Activated CD8-positive, alpha-beta memory T cell treated with anti-CD3 and anti-CD28 coated beads, Interleukin-2, amount 50 U/mL, for 24 hours (primary cell): ENCODE data around the gene ST6GALNAC1.

Experiments used
- DNase-seq: peaks from one replicate; pipeline ENCODE4 v3.0.0-alpha.2; 2020; ENCODE audit errors: extremely low read depth

The ST6GALNAC1 gene, protein sequence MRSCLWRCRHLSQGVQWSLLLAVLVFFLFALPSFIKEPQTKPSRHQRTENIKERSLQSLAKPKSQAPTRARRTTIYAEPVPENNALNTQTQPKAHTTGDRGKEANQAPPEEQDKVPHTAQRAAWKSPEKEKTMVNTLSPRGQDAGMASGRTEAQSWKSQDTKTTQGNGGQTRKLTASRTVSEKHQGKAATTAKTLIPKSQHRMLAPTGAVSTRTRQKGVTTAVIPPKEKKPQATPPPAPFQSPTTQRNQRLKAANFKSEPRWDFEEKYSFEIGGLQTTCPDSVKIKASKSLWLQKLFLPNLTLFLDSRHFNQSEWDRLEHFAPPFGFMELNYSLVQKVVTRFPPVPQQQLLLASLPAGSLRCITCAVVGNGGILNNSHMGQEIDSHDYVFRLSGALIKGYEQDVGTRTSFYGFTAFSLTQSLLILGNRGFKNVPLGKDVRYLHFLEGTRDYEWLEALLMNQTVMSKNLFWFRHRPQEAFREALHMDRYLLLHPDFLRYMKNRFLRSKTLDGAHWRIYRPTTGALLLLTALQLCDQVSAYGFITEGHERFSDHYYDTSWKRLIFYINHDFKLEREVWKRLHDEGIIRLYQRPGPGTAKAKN

DNA sequence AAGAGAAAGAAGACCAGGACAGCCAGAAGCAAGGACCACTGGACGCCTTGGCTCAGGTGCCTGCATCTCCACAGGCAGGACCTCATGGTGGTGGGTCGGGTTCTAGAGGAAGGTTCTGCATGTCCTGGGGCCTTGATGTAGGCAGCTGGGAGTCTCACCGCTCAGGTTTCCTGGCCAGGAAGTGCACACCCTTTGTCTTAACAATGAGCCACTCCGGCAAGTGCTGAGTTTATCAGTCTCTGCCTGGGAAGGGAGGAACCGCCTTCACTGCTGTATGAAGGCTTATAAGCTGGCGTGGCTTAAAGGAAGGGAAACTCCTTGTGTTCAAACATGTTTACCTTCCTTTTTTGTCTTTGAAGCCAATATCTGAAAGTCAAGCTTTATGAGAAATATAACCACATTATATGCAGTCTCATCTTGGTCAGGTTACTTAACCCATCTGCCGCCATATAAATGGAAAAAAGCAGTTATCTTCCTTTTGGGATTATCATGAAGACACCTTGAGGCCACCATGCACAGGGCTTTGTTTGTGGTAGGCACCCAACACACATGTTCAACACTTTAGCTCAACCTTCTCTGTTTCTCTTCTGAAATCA lies at the start of gene ST6GALNAC1:
Gene ST6GALNAC1 (minus strand): TSS at position 205 of the 596 bp plus-strand sequence. CDS start 119 bp downstream, at position 86.
- DNase-seq = no peak

DNA sequence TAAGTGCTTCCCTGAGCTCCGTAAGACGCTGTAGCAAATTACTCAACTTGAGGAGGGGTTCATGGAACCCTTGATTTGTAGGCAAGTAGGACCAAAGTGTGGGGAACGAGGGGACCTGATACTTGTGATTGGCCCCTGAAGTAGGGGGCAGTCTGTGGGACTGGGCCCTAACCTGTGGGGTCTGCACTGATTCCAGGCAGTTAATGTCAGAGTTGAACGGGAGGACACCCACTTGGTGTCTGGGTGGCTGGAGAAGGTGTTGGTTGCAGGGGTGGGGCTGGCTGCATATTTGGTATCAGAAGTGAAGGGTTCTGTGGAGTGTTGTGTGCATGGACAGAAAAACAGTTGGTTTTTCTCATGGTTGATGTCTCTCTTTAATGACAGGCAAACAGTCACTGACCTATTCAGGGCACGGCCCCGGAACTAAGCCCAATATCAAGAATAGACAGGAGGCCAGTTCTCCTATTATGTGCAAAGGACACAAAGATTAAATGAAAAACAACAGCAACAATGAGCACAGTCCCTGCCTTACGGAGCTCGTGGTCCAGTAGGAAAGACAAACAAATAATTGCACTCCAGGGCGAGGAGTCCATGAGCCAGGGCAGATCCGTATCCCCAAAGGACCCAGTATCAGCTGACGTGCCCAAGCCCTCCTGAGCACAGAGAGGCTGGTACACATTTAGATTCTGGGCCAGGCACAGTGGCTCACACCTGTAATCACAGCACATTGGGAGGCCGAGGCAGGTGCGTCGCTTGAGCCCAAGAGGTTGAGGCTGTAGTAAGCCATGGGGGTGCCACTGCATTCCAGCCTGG lies 48.0 kb upstream of the ST6GALNAC1 start:
- no peak for DNase-seq

DNA sequence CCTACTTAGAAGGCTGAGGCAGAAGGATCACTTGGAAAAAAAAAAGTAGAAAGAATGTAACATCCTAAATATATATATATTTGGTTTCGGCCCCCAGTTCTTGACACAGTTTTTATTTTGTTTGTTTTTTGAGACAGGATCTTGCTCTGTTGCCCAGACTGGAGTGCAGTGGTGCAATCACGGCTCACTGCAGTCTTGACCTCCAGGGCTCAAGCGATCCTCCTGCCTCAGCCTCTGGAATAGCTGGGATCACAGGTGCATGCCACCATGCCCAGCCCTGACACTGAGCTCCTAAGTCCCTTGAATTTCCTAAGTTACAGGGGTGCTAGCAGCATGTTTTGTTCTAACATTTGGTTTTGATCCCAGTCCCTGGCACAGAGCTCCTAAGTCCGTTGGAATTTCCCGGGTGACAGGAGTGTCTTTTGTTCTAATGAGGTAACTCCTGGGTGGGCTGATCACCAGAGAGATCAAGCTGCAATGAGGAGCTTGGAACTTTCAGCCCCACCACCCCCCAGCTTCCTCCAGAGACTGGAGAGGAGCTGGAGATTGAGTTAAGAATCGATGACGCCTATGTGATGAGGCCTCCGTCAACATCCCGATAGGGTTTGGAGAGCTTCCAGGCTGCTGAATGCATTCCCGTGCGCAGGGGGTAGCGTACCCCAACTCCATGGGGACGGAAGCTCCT lies 47.2 kb upstream of the ST6GALNAC1 start:
- DNase-seq = no peak

DNA sequence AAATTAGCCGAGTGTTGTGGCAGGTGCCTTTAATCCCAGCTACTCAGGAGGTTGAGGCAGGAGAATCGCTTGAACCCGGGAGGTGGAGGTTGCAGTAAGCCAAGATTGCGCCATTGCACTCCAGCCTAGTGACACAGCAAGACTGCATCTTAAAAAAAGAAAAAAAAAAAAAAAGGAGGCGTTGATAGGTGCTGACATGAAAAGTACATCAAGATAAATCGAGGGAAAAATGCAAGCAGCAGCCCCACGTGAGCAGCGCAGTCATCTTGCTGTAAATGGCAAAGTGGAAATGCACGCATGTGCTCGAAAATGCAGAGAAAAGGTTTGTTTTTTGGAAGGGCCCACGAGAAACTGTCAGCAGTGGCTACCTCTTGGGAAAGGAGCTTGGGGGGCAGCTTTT lies 46.3 kb upstream of the ST6GALNAC1 start:
- DNase-seq = no peak

DNA sequence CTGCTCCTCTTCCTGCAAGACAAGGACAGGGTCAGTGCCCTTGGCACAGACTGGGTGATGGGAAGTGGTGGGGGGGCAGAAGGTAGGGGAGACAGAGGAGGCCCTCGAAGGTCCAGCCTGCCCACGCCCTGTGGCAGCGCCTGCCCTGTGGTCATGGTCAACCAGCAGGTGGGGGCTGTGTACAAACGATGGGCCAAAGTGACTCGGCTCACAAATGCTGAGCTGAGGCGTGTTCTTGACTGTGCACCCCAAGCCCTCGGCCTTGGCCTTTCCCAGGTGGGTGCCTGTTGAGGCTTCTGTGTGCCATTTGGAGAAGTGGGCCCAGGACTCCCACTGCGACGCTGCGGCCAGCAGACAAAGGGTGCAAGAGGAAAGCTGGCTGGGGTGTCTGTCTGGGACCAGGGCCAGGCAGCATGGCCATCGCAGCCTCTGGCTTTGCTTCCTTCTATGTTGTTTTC lies 44.6 kb upstream of the ST6GALNAC1 start:
- no peak for DNase-seq

DNA sequence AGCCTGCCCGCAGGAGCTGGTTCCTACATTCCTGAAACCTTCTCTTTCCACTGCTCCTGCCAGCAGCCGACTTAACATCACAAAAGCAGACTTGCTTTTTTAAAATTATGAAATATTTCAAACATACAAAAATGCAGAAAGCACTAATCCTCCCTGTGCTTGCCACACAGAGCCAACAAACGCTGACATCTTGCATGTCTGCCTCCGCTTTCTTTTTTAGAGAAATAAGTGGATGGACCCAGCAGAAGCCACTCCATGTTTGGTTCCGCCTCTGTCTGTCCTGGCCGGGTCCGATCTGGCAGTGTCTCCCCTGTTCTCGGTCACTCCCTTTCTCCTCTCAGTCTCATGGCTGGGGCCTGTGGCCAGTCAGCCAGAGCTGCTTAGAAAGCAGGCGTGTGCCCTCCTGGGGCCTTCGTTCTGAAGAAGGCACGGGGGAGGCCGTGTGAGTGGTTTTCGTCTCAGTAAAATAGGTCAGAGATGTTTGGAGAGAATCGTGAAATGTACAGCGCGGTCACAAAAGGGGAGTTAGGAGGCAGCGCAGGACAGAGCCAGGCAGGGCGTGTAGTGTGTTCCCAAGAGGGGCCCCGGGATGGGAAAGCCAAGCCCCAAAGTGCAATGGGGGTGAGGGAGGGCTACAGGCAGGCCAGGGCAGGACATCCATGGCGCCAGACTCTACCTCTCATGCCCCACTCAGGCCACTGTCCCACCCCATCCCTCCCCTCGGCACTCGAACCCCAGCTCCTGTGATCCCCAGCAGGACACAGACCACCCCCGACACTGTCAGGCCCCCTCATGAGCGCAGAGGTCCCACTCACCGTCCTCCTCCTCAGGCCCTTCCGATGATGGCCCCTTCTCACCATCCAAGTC lies 44.0 kb upstream of the ST6GALNAC1 start:
- no peak for DNase-seq

DNA sequence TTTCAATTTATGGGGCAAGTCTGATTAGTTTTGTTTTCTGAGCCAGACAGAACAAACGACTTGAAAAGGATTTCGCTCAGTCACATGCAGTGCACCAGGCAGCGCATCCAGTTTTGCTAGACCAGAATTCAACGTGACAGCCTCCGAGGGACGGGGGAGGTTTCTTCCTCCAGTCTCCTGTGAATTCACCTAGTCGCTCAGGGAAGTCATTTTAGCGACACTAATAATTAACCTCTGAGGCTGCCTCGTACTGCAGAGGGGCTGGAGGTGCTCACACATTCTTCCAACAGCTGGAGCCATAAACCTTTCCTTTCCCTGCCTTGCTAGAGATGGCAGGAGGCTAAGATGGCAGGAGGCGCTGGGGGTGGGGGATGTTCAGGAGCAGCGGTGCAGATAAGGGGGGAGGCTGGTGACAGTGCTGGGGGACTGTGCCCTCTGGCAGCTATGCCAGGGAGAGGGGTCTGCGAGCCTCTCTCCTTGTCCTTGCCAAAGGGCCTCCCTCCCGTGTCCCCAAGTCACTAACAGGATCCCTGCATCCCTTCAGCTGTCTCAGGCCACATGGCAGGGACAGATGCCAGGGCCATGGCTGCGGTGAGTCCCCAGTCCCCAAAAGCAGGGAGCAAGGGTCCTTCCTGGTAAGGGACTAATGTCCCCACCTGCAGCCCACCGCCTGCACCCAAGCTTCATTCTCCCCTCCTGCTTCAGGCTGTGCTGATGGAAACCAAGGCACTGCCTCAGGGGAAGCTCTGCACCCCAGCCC lies 43.2 kb upstream of the ST6GALNAC1 start:
- DNase-seq = no peak

DNA sequence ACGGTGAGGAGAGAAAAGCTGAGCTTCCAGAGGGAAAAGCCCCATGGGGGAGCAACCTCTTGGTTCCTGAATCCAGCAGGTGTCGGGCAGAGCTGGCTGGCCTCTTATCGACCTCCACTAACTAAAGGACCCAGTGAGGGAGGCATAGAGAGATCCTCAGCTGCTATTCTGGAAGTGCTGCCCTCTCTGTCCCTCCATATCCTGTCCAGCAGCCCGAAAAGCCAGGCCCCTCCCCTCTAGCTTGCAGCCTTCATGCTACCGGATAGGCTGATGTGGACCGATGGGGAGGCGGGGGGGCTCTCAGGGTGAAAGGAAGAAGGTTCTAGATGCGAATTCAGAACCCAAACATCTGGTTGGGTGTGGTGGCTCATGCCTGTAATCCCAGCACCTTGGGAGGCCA lies 42.3 kb upstream of the ST6GALNAC1 start:
- DNase-seq = no peak

DNA sequence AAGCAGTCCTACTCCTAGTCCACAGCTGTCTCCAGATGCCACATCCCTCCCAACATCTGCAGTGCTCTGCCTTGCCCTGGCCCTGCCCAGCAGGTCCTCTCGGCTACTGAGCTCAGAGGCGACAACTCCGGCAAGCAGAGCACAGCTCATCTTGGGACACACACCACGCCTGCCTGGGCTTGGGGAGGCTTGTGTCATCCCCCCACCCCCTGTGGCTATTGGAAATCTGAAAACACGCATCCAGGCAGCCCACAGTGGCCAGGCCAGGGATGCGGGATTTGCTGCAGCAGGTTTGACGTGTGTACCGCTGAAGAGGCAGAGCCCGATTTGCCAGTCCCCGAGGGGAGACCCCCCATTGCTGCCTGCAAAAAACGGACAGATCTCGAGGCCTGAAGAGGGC lies 41.8 kb upstream of the ST6GALNAC1 start:
- DNase-seq = no peak

DNA sequence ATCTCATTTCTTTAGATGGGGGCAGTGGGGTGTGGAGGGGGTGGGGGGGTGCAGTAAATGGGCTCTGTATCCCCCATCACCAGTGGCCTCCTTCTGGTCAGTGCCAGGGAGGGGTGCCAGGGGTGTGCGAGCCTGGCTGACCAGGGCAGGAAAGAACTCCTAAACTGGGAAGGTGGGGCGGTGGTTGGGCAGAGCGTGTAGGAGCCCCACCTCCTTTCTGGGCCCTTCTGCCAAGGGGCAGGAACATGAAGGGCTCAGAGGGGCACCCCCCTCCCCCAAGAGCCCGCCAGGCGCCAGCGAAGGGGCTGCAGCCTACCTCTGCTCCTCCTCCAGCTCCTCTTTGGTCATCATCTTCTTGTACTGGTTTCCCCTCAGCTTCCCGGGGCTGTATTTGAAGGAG lies 41.2 kb upstream of the ST6GALNAC1 start:
- no peak for DNase-seq

DNA sequence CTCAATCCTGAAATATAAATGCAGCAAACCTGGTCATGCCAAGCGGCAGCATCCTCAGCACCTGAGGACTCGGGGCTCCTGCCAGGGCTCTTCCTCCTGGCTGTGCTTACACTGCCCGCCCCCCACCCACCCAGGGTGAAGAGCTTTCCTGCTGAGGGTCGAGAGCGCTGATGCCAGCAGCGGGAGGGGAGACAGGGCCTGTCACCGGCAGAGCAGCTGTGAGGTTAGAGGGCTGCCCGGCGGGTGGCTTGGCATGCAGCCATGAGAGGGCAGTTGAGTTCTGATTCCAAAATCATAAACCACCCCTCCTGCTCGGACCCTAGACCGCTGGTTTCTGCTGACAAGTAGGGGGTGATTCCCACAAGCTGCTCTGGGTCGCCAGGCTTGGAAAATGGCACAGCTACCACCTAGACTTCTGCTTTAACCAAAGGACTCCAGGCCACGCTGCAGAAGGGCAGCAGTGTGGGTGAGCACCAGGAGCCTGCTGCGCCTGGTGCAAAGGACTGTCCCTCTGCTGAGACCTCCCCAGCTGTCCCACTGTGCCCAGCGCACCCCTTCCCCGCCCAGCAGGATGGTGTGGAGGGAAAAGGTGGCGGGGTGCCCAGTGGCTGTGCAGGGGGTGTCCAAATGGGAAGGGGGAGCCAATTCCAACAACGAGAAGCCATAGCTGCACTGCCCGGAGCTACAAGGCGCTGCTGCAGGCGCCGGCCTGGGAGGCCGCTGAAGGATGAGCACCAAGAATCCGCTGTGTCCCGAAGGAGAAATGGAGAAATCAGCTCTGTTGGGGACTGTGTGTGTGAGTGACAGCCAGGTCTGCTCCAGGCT lies 40.6 kb upstream of the ST6GALNAC1 start:
- DNase-seq = no peak

DNA sequence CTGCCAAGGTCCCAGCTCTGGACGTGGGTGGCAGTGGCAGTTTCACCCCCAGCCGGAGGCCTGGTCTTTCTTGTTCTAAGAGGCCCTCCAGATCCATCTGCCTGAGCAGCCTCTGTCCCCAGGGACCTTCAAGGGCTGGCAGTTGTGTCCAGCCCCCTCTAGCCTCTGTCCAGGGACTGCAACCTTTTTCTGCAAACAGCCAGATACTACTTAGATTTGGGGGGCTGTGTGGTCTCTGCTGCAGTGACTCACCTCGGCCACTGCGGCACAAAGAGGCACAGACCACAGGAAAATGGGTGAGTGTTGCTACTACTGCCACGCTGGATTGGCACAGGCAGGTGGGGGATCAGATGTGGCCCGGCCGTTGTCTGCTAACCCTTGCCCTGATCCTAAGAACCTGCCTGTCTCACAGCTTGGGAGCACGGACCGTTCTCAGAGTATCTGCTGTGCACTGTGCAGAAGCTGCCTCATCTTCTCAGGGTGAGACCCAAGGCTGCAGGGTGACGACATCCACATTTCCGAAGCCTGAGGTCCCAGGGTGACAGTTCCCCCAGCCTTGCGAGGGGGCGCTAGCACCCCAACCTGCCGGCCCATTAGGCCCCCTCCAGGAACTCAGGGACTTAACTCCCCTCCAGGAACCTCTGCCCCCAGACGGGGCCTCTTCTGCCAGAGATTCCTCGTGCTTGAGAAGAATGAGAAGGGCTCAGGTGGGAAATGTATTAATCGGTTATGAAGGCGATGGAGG lies 39.6 kb upstream of the ST6GALNAC1 start:
- DNase-seq = no peak

DNA sequence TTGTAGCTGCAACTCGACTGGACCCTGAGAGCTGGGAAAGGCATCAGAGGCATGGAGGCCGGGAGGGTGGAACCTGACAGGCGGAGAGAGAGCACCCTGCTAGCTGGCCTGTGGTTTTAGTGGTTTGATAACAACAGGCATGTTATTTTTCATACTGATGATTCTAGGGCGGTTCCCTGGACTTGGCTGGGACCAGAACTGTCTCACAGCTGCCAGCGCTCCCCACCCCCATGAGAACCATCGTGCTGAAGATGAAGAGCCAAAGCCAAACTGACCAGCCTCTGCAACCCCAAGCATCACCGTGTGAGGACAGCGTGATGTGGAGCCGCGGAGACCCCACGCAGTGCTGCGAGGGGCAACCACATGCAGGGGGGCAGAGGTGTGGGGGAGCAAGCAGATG lies 38.7 kb upstream of the ST6GALNAC1 start:
- no peak for DNase-seq

DNA sequence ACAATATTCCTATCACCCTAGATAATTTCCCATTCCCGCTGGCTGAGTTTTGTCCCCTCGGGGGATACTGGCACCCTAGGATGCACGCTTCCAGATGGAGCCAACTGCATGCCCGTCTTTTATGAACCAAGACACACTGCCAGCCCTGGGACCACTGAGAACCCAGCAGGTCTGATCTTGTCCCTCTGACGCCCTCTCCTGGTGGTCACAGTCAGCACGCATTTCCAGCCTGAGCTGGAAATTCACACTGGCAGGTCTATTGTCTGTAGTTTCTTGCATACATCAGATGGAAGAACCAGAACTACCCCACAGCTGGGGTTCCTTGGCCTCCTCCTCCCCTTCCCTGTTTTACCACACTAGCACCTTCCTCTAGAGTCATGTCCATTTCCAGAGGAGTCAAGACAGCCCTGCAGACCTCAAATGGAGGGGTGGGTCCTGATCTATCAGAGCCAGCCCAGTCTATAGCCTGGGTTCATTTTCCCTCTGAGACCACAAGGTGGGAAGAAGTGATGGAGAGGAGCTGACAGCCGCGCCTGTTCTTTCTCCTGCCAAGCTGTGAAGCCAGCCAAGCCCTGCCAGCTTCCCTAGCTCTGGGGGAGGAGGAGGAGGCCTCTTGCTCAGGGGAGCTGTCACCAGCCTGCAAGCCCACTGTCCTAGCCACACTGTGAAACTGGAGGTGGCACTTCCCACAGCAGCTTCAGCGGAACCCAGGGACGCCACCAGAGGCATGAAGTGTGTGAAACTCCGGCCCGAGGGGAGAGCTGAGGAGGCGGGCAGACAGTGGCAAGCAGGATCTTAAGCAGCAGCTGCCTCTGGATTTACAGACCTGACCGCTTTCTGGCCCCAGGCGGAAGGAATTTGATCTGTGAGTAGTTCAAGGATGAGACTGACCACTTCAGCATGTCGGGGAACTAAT lies 37.9 kb upstream of the ST6GALNAC1 start:
- DNase-seq = peak; percentile 15

DNA sequence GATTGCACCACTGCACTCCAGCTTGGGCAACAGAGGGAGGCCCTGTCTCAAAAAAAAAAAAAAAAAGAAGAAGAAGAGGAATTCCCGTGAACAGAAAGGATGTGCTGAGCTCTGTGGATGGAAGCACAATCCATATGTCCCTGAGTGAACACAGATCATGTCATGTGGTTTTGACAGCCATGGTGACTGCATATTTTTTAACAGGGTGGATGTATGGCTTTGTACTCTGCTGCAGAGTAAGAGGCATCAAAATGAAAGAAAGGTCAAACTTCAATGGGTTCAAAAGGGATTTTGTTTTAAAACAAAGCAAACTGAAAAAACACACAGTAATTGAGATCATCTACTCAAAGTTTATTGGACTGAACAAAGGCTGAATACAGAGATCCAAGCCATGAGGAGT lies 35.7 kb upstream of the ST6GALNAC1 start:
- no peak for DNase-seq

DNA sequence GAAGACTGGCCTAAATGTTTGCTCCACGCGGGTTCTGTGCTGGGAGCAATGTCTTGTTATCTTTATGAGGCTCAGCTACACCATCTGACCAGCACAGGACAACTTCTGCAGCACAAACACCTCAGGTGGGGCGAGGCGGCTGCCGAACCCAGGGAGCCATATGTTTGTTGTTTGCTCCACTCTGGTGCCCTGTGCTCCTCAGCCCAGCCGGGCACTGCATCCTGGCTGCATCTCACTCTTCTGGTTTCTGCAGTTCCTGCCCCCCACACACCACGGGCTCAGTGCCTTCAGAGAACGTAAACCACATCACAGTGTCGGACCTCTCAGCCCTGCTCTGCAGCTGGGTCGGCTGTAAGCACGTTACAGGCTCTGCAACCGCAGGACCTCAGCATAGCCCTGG lies 34.8 kb upstream of the ST6GALNAC1 start:
- no peak for DNase-seq

DNA sequence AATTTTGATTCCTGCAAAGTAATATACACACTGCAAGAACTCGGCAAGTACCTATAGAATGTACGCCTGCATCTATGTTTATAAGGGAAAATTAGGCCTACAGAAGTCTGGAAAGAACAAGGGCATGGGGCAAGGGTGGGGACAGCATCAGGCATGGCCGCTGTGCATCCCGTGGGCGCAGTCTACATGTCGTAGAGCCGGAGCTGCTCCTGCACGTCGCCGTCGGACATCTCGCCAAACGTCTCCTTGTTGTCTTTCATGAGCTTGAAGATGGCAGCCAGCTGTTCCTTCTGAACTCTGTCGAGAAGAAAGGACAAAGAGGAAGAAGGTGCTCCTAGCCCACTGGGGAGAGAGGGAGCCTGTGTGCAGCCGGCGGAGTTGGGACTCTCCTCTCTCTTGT lies 33.8 kb upstream of the ST6GALNAC1 start:
- no peak for DNase-seq
